Stimulated activated CD8-positive, alpha-beta memory T cell treated with anti-CD3 and anti-CD28 coated beads, Interleukin-4, amount 100 ng/mL, for 1 hour (primary cell): ENCODE results near the gene JSRP1.

Experiments
- DNase-seq, 2 donors: peaks; one replicate each; pipeline ENCODE4 v3.0.0-alpha.2; 2020; ENCODE audit warnings: low read depth in 2 of 2, low spot score in 1 of 2

The JSRP1 gene

DNA sequence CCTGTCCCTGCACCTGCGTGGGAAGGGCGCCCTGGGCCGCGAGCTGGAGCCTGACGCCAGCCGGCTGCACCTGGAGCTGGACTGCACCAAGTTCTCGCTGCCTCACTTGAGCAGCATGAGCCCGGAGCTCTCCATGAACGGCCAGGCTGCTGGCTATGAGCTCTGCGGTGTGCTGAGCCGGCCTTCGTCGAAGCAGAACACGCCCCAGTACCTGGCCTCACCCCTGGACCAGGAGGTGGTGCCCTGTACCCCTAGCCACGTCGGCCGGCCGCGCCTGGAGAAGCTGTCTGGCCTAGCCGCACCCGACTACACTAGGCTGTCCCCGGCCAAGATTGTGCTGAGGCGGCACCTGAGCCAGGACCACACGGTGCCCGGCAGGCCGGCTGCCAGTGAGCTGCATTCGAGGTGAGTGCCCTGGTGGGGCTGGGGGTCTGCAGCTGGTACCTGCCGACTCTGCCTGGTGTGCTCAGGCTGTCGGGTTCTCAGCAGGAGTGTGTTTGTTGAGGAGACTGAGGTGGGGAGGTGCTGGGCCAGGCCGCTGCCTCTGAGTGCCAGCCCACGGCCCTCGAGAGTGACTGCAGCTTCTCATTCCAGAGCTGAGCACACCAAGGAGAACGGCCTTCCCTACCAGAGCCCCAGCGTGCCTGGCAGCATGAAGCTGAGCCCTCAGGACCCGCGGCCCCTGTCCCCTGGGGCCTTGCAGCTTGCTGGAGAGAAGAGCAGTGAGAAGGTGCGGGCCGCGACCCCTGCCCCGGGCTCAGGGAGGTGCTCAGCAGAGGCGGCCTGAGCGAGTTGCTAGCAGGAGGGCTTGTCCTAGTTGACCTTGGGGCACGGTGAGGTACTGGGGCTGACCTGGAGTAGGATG is 39.6 kb downstream of the JSRP1 start:
- DNase-seq = no peak

GRCh38 chr19:2215281-2215751 is 40.9 kb downstream of the JSRP1 start:
- DNase-seq = no peak

- no peak for DNase-seq
These were observed 42.0 kb downstream of the JSRP1 start for GRCh38 chr19:2214251-2214650.

DNA sequence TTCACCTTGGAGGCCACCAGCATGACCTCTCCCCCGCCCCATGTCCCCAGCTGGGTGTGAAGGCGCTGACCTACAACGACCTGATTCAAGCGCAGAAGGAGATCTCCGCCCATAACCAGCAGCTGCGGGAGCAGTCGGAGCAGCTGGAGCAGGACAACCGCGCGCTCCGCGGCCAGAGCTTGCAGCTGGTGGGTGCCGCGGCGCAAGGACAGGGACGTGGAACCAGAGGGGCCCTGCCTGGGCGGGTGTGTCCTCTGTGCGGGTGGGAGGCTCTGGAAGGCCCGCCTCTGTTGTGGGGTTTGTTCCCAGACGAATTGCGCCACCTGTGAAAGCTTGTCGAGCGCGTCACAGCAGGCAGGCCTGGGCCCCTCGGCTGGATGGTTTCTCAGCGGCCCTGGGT is 42.4 kb downstream of the JSRP1 start:
- DNase-seq = no peak

- DNase-seq = no peak
These were observed 43.1 kb downstream of the JSRP1 start for GRCh38 chr19:2212861-2213711.

- DNase-seq = no peak
These were observed 45.1 kb downstream of the JSRP1 start for GRCh38 chr19:2210987-2211740.

DNA sequence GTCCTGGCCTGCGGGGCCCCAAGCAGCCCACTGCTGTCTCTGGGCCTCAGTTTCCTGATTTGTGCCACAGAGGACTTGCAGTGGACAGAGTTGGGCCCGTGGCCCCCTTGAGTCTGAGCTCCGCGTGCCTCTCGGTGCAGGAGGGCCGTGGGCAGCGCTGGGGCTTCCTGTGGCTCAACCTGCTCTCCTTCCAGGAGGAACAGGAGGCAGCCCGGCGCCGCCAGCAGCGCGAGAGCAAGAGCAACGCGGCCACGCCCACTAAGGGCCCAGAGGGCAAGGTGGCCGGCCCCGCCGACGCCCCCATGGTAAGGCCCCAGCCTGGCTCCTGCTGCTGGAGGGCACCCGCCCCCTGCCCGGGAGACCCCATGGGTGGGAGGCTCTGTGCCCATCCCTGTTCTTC is 46.0 kb downstream of the JSRP1 start:
- DNase-seq = no peak

DNA sequence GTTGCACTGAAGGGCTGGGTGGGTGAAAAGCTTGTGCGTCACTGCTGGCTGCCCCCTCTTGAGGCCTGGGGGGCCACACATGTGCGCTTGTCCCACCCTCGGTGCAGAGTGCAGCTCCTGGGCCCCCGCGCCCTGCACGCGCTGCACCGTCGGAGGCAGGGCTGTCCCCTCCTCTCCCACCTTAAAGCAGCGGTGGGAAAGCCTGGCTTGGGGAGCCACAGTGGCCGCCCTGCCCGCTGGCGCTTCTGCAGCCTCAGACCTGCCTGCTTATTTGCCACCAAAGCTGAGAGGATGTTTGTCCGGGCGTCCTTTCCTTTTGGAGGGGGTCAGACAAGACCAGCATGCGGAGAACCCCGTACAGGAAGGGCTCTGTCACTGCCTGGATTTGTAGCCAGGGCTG is 46.8 kb downstream of the JSRP1 start:
- DNase-seq = no peak

DNA sequence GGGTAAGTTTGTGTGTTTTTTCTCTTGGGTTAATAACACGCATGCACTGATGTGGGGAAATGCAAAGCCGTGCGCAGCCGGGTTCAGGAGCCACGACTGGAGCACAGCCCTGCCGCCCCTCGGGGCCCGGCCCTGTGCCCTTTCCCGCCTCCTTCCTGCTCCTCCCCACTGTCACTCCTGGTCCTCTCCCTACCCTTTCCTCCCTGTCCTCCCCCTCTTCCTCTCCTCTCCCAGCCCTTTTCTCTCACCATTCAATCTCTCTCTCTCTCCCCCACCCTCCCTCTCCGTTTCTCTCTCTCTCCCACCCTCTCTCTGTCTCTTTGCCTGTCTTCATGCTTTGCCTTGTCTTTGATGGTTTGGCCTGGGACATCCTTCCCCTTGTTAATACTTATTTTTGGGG is 47.2 kb downstream of the JSRP1 start:
- no peak for DNase-seq

GRCh38 chr19:2207991-2208860 is 48.0 kb downstream of the JSRP1 start:
- DNase-seq = no peak

- no peak for DNase-seq
These were observed 49.2 kb downstream of the JSRP1 start for GRCh38 chr19:2207008-2207407.

DNA sequence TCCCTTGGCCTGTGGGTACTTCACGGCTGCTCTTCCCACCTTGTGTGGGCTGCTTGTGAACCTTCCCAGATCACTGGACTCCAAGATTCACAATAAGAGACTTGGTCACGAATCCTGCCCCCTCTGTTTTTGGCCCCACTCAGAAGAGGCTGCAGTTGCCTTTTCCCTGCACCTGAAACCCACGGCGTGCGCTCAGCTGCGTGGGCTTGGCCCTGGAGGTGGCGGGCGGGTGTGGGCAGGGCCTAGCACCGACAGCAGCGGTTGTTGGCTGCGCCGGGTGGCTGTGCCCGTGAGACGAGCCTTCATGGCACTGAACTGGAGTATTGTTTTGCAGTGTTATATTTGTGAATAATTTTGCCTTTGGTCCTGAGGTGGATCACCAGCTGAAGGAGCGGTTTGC is 53.9 kb downstream of the JSRP1 start:
- no peak for DNase-seq
